ENCODE results near the gene PRPSAP2. TPM values are rescaled to one million over a fixed set of nuclear protein-coding genes. Genes with fewer than 3 reads are reported as not detected.

Gene PRPSAP2
- total RNA-seq, 1 donor from 2014 or later: 50.6 TPM

GRCh38 chr17:18962494-18962815 is 104.5 kb downstream of the PRPSAP2 start:
- H3K4me1 Mint-ChIP-seq (ENCODE audit: low read depth, unreplicated experiment): peaks cover 14% of the 10 kb centered on the region

GRCh38 chr17:18963126-18964017 is 105.4 kb downstream of the PRPSAP2 start:
- Histone ChIP-seq H3K9ac (ENCODE audit: low read length) (no peak overlapping the region), H2AFZ (ENCODE audit: low read depth, low read length) (no peak overlapping the region)
- H3K36me3 Mint-ChIP-seq (ENCODE audit: low read depth, unreplicated experiment): no peaks in the 10 kb centered on the region

More at GRCh38 chr17:18962494-18962815, 104.5 kb downstream of the PRPSAP2 start:
- Histone ChIP-seq H3K27me3 (ENCODE audit: insufficient read depth, low read length) (no peaks in the 10 kb centered on the region), H3K36me3 (ENCODE audit: insufficient read depth, low read length) (no peaks in the 10 kb centered on the region), H3K9me3 (ENCODE audit: insufficient read depth, low read depth, low read length) (no peaks in the 10 kb centered on the region), H3K4me1 (ENCODE audit: insufficient read depth, low read length) (peaks cover 29% of the 10 kb centered on the region), H4K20me1 (ENCODE audit: insufficient read depth, low read length) (no peaks in the 10 kb centered on the region), H3K9ac (ENCODE audit: low read length) (peak overlapping the region; percentile 45), H3K4me3 (ENCODE audit: insufficient read depth, low read depth, low read length) (no peak overlapping the region), H3K79me2 (ENCODE audit: insufficient read depth, low read length) (no peaks in the 10 kb centered on the region), H2AFZ (ENCODE audit: low read depth, low read length) (peak overlapping the region; percentile 23), H3K4me2 (ENCODE audit: low read length) (peak overlapping the region; percentile 16), H3K27ac (ENCODE audit: low read depth, low read length) (no peak overlapping the region)
- FAIRE-seq (no peak), DNase-seq (ENCODE audit: low read depth) (no peak)
- Mint-ChIP-seq H3K27me3 (ENCODE audit: low read depth, unreplicated experiment) (peaks cover 7% of the 10 kb centered on the region), H3K36me3 (ENCODE audit: low read depth, unreplicated experiment) (no peaks in the 10 kb centered on the region), H3K27ac (ENCODE audit: unreplicated experiment) (no peak overlapping the region), H3K4me3 (ENCODE audit: unreplicated experiment) (no peak overlapping the region), H3K9me3 (ENCODE audit: unreplicated experiment) (no peaks in the 10 kb centered on the region)
- TF ChIP-seq EZH2 (IDR thresholded peaks at IDR 0.05; ENCODE audit: insufficient read depth, low read length): no peak
- TF ChIP-seq, protein P1, sequence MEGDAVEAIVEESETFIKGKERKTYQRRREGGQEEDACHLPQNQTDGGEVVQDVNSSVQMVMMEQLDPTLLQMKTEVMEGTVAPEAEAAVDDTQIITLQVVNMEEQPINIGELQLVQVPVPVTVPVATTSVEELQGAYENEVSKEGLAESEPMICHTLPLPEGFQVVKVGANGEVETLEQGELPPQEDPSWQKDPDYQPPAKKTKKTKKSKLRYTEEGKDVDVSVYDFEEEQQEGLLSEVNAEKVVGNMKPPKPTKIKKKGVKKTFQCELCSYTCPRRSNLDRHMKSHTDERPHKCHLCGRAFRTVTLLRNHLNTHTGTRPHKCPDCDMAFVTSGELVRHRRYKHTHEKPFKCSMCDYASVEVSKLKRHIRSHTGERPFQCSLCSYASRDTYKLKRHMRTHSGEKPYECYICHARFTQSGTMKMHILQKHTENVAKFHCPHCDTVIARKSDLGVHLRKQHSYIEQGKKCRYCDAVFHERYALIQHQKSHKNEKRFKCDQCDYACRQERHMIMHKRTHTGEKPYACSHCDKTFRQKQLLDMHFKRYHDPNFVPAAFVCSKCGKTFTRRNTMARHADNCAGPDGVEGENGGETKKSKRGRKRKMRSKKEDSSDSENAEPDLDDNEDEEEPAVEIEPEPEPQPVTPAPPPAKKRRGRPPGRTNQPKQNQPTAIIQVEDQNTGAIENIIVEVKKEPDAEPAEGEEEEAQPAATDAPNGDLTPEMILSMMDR (IDR thresholded peaks at IDR 0.05; ENCODE audit: insufficient read depth, low read depth, low read length): no peak

More at GRCh38 chr17:18963126-18964017, 105.4 kb downstream of the PRPSAP2 start:
- Histone ChIP-seq H3K36me3 (ENCODE audit: insufficient read depth, low read length) (no peaks in the 10 kb centered on the region), H3K4me1 (ENCODE audit: insufficient read depth, low read length) (peaks cover 31% of the 10 kb centered on the region), H3K4me3 (ENCODE audit: insufficient read depth, low read depth, low read length) (no peak overlapping the region), H3K27ac (ENCODE audit: low read depth, low read length) (no peak overlapping the region), H3K79me2 (ENCODE audit: insufficient read depth, low read length) (no peaks in the 10 kb centered on the region), H3K4me2 (ENCODE audit: low read length) (no peak overlapping the region), H3K9me3 (ENCODE audit: insufficient read depth, low read depth, low read length) (no peaks in the 10 kb centered on the region), H3K27me3 (ENCODE audit: insufficient read depth, low read length) (no peaks in the 10 kb centered on the region), H4K20me1 (ENCODE audit: insufficient read depth, low read length) (no peaks in the 10 kb centered on the region)
- Mint-ChIP-seq H3K4me1 (ENCODE audit: low read depth, unreplicated experiment) (peaks cover 14% of the 10 kb centered on the region), H3K27ac (ENCODE audit: unreplicated experiment) (peak overlapping the region; percentile 34), H3K4me3 (ENCODE audit: unreplicated experiment) (peak overlapping the region; percentile 45), H3K9me3 (ENCODE audit: unreplicated experiment) (no peaks in the 10 kb centered on the region), H3K27me3 (ENCODE audit: low read depth, unreplicated experiment) (peaks cover 7% of the 10 kb centered on the region)
- no peak for FAIRE-seq
- TF ChIP-seq EZH2 (IDR thresholded peaks at IDR 0.05; ENCODE audit: insufficient read depth, low read length): no peak
- TF ChIP-seq, protein P1 (IDR thresholded peaks at IDR 0.05; ENCODE audit: insufficient read depth, low read depth, low read length): no peak
- no peak for DNase-seq (ENCODE audit: low read depth)
